PC-9 (cell line): ENCODE results near the gene CD44. TPM values are rescaled to one million over a fixed set of nuclear protein-coding genes. Genes with fewer than 3 reads are reported as not detected.
A peak's percentile ranks its signal among the peaks of the same experiment; 100 is the strongest.

Source experiments
- BruUV-seq: library from RNA; stranded (reverse); fragments of 400-500 nt; replicated peaks from 2 replicates; lab custom pipeline; 2021; lab: Mats Ljungman, UMichigan
- CTCF ChIA-PET: fragments of 300-600 bp; sonication (Branson Sonifier 250); formaldehyde crosslinking; loops from one replicate; lab custom pipeline; 2022; ENCODE audit warnings: antibody characterized with exemption; lab: Charles Lee
- POLR2A ChIA-PET: fragments of 300-600 bp; sonication (Branson Sonifier 250); formaldehyde crosslinking; loops from one replicate; lab custom pipeline; 2022; ENCODE audit warnings: antibody characterized with exemption; ENCODE audit not compliant: unreplicated experiment; lab: Charles Lee
- DNase-seq, 2 experiments: peaks; one replicate each; pipeline versions ENCODE4 v3.0.0 to v3.0.0-alpha.2; 2015 to 2022; ENCODE audit warnings: mixed read lengths in 1 of 2
- H2AFZ ChIP-seq: fragments of 200-600 bp; sonication (generic); 2 replicates; pipeline ENCODE4 v1.8.1; 2017; ENCODE audit warnings: antibody characterized with exemption
- H3F3A ChIP-seq: fragments of 200-600 bp; sonication (generic); 2 replicates; pipeline ENCODE4 v1.8.1; 2017; ENCODE audit warnings: antibody characterized with exemption, mild to moderate bottlenecking, low read depth; ENCODE audit not compliant: insufficient read depth
- H3K27ac ChIP-seq: fragments of 200-600 bp; sonication (generic); 2 replicates; pipeline ENCODE4 v1.6.1; 2016; ENCODE audit warnings: mixed run types
- H3K27me3 ChIP-seq: fragments of 200-600 bp; sonication (generic); 2 replicates; pipeline ENCODE4 v1.6.1; 2016; ENCODE audit warnings: low read depth, mixed run types; ENCODE audit not compliant: insufficient read depth
- H3K36me3 ChIP-seq: fragments of 200-600 bp; sonication (generic); 2 replicates; pipeline ENCODE4 v1.6.1; 2016; ENCODE audit warnings: low read depth, mixed run types
- H3K4me1 ChIP-seq: fragments of 200-600 bp; sonication (generic); replicated peaks from 2 replicates; pipeline ENCODE4 v1.6.1; 2016; ENCODE audit warnings: mixed run types; ENCODE audit not compliant: insufficient read depth
- H3K4me2 ChIP-seq: fragments of 200-600 bp; sonication (generic); 2 replicates; pipeline ENCODE4 v1.6.1; 2017; ENCODE audit warnings: mixed run types
- H3K4me3 ChIP-seq: fragments of 200-600 bp; sonication (generic); 2 replicates; pipeline ENCODE4 v1.6.1; 2016; ENCODE audit warnings: mixed run types
- H3K79me2 ChIP-seq: fragments of 200-600 bp; sonication (generic); 2 replicates; pipeline ENCODE4 v1.6.1; 2017; ENCODE audit warnings: low read depth, mixed run types
- H3K9me2 ChIP-seq: fragments of 200-600 bp; sonication (generic); 2 replicates; pipeline ENCODE4 v1.8.1; 2017; ENCODE audit warnings: mild to moderate bottlenecking; ENCODE audit not compliant: insufficient read depth
- H3K9me3 ChIP-seq: fragments of 200-600 bp; sonication (generic); 2 replicates; pipeline ENCODE4 v1.8.1; 2016; ENCODE audit warnings: low read depth; ENCODE audit not compliant: insufficient read depth
- H4K20me1 ChIP-seq: fragments of 200-600 bp; sonication (generic); 2 replicates; pipeline ENCODE4 v1.8.1; 2017; ENCODE audit not compliant: insufficient read depth
- CTCF ChIP-seq: fragments of 200-600 bp; sonication (generic); conservative IDR thresholded peaks from 2 replicates; pipeline ENCODE4 v1.6.1; 2017; ENCODE audit warnings: mixed run types, antibody characterized with exemption, mild to moderate bottlenecking, moderate library complexity
- EZH2 ChIP-seq: fragments of 200-600 bp; sonication (generic); IDR thresholded peaks from 2 replicates; pipeline ENCODE4 v1.8.0; 2017; ENCODE audit warnings: antibody characterized with exemption, low read depth
- intact Hi-C: fragments of 100-400 bp; cut with micrococcal nuclease; formaldehyde crosslinking; loops from one replicate; pipeline ENCODE4 v1.10.0; 2022; ENCODE audit not compliant: unreplicated experiment
- total RNA-seq: library from RNA; stranded (reverse); gene quantifications from 2 replicates; pipeline ENCODE4 v1.2.3, GENCODE V29; 2021

CD44 gene
- total RNA-seq, 1 experiment from 2014 or later, result 775 TPM

- intact Hi-C loops, result no loop called here
- no peaks in the 10 kb centered on the region for H3K9me2 ChIP-seq
- H3K79me2 ChIP-seq, result peaks cover 95% of the 10 kb centered on the region
- POLR2A ChIA-PET, result interaction anchor here (0.5 to 0.7 kb wide), 2 partner anchors 39 to 67 kb away, joined by 5 read pairs; no protein-coding TSS in a partner anchor
- H3K27me3 ChIP-seq, result no peaks in the 10 kb centered on the region
- H3F3A ChIP-seq, result peaks cover 85% of the 10 kb centered on the region
- no peak overlapping the region for H3K4me3 ChIP-seq
- peak in 1 of 2 experiments; percentile 92 for DNase-seq
- BruUV-seq, result no TSS peak
- H3K4me2 ChIP-seq, result peak overlapping the region; percentile 39
- H2AFZ ChIP-seq, result no peak overlapping the region
- TF ChIP-seq EZH2, result no peak
- TF ChIP-seq CTCF, result no peak
- H4K20me1 ChIP-seq, result no peaks in the 10 kb centered on the region
- H3K4me1 ChIP-seq, result peaks cover 81% of the 10 kb centered on the region
- no peaks in the 10 kb centered on the region for H3K9me3 ChIP-seq
- CTCF ChIA-PET, result interaction anchor here (0.6 to 1.2 kb wide), 2 partner anchors 35 to 126 kb away, joined by 3 read pairs; no protein-coding TSS in a partner anchor
- peaks cover 79% of the 10 kb centered on the region for H3K36me3 ChIP-seq
- H3K27ac ChIP-seq, result peak overlapping the region; percentile 63
Observed at GRCh38 chr11:35178873-35179272, 39.9 kb downstream of the CD44 start.

GRCh38 chr11:35179466-35180135 lies 40.6 kb downstream of the CD44 start:
- peaks cover 74% of the 10 kb centered on the region for H3K4me1 ChIP-seq
- H3K79me2 ChIP-seq, result peaks cover 95% of the 10 kb centered on the region
- no peaks in the 10 kb centered on the region for H3K9me2 ChIP-seq
- BruUV-seq, result no TSS peak
- TF ChIP-seq CTCF (no peak), EZH2 (no peak)
- no peaks in the 10 kb centered on the region for H3K9me3 ChIP-seq
- intact Hi-C loops, result no loop called here
- H3K36me3 ChIP-seq, result peaks cover 80% of the 10 kb centered on the region
- H4K20me1 ChIP-seq, result 0 out of 2 replicates have a peak, but pooled peaks cover 5% of the 10 kb centered on the region
- ChIA-PET POLR2A (interaction anchor here (0.6 kb wide), 1 partner anchor 223 kb away, joined by 3 read pairs; no protein-coding TSS in a partner anchor), CTCF (interaction anchor here (0.6 kb wide), 1 partner anchor 126 kb away, joined by 3 read pairs; no protein-coding TSS in a partner anchor)
- H2AFZ ChIP-seq, result no peak overlapping the region
- H3K27ac ChIP-seq, result peak overlapping the region; percentile 63
- H3K4me3 ChIP-seq, result no peak overlapping the region
- DNase-seq, result no peak
- no peaks in the 10 kb centered on the region for H3K27me3 ChIP-seq
- H3F3A ChIP-seq, result peaks cover 85% of the 10 kb centered on the region
- H3K4me2 ChIP-seq, result peak overlapping the region; percentile 39

DNA sequence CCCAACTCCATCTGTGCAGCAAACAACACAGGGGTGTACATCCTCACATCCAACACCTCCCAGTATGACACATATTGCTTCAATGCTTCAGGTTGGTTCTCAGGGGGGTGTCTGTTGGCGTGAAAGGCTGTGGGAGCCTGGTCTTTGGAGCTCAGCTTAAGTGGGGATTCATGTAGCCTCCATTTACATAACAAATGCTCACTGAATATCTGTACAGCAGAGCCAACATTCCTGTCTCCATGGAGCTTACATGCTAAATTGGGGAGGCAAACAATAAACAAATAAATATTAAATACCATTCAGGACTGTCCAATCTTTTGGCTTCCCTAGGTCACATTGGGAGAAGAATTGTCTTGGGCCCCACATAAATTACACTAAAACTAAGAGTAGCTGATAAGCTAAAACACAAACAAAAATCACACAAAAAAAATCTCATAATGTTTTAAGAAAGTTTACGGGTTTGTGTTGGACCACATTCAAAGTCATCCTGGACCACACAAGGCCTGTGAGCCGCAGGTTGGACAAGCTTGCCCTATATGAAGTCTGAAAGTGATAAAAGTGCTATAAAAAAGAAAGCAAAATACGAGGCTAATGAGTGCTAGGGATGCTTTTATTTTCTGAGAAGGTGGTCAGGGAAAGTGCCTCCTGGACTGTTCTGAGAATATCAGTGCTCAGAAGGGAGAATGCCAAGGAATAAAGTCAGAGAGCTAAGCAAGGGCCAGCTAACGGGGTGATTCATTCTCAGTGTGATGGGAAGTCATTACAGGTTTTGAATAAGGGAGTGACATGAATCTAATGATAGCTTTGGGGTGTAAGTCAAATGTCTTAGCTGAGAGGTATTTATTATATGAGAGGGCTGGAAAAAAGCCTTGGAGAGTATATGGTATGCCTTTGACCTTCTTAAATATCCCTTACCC lies 41.6 kb downstream of the CD44 start:
- peaks cover 84% of the 10 kb centered on the region for H3K36me3 ChIP-seq
- BruUV-seq, result TSS peak; percentile 2
- CTCF ChIA-PET, result no interaction called here
- no peaks in the 10 kb centered on the region for H3K9me2 ChIP-seq
- POLR2A ChIA-PET, result no interaction called here
- H3K27me3 ChIP-seq, result no peaks in the 10 kb centered on the region
- TF ChIP-seq EZH2 (no peak), CTCF (no peak)
- H3K27ac ChIP-seq, result peak overlapping the region; percentile 63
- intact Hi-C loops, result no loop called here
- no peak overlapping the region for H2AFZ ChIP-seq
- DNase-seq, result no peak
- H3K79me2 ChIP-seq, result peaks cover 95% of the 10 kb centered on the region
- 0 out of 2 replicates have a peak, but pooled peaks cover 5% of the 10 kb centered on the region for H4K20me1 ChIP-seq
- H3K9me3 ChIP-seq, result no peaks in the 10 kb centered on the region
- H3K4me1 ChIP-seq, result peaks cover 64% of the 10 kb centered on the region
- no peak overlapping the region for H3K4me3 ChIP-seq
- peaks cover 87% of the 10 kb centered on the region for H3F3A ChIP-seq
- H3K4me2 ChIP-seq, result no peak overlapping the region
